Fibroblast of lung (primary cell): ENCODE data around the gene PLA2G2C.

Experiments
- EZH2 ChIP-seq: IDR thresholded peaks from 2 replicates; pipeline ENCODE4 v1.5.1; 2012; ENCODE audit warnings: low read length, control low read depth, mild to moderate bottlenecking; ENCODE audit errors: missing control alignments
- TF ChIP-seq, protein P1 (sequence below), 2 donors: IDR thresholded peaks in 1 of 2; conservative IDR thresholded peaks in 1 of 2; 1 replicate in 1 of 2; 2 replicates in 1 of 2; pipeline ENCODE4 v1.5.1; 2011 to 2012; ENCODE audit warnings: low read length in 2 of 2, control low read depth in 1 of 2, inconsistent platforms in 1 of 2, low read depth in 1 of 2, mild to moderate bottlenecking in 1 of 2

- TF ChIP-seq, protein P1, sequence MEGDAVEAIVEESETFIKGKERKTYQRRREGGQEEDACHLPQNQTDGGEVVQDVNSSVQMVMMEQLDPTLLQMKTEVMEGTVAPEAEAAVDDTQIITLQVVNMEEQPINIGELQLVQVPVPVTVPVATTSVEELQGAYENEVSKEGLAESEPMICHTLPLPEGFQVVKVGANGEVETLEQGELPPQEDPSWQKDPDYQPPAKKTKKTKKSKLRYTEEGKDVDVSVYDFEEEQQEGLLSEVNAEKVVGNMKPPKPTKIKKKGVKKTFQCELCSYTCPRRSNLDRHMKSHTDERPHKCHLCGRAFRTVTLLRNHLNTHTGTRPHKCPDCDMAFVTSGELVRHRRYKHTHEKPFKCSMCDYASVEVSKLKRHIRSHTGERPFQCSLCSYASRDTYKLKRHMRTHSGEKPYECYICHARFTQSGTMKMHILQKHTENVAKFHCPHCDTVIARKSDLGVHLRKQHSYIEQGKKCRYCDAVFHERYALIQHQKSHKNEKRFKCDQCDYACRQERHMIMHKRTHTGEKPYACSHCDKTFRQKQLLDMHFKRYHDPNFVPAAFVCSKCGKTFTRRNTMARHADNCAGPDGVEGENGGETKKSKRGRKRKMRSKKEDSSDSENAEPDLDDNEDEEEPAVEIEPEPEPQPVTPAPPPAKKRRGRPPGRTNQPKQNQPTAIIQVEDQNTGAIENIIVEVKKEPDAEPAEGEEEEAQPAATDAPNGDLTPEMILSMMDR (conservative IDR thresholded peaks at IDR 0.05 in 1 of 2, IDR thresholded peaks at IDR 0.05 in 1 of 2; ENCODE audit: low read depth in 1 of 2, low read length in 2 of 2), result no peak
- no peak for TF ChIP-seq EZH2
These were observed 38.2 kb upstream of the PLA2G2C start for GRCh38 chr1:20224546-20224945.
